ENCODE data around the gene GPN3.

The GPN3 gene

DNA sequence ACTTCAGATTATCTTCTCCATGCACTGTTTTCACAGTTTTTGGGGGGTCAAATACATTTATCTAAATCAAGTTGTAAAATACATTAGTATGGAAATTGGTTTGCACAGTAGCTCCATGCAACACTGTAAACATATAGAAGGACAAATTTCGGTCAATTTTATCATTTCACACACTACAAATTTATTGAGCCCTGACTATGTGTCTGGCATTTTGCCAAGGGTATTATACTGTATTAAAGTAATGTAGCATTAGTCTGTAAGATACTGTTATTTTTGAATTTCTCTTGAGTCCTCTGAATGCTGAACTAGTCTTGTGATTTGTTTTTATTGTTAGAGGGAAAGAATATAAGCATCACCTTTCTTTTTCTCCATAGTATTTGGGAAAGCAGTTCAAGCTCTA is 35.4 kb upstream of the GPN3 start:
- TF ChIP-seq, protein P1, sequence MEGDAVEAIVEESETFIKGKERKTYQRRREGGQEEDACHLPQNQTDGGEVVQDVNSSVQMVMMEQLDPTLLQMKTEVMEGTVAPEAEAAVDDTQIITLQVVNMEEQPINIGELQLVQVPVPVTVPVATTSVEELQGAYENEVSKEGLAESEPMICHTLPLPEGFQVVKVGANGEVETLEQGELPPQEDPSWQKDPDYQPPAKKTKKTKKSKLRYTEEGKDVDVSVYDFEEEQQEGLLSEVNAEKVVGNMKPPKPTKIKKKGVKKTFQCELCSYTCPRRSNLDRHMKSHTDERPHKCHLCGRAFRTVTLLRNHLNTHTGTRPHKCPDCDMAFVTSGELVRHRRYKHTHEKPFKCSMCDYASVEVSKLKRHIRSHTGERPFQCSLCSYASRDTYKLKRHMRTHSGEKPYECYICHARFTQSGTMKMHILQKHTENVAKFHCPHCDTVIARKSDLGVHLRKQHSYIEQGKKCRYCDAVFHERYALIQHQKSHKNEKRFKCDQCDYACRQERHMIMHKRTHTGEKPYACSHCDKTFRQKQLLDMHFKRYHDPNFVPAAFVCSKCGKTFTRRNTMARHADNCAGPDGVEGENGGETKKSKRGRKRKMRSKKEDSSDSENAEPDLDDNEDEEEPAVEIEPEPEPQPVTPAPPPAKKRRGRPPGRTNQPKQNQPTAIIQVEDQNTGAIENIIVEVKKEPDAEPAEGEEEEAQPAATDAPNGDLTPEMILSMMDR (IDR thresholded peaks at IDR 0.05; ENCODE audit: control insufficient read depth, extremely low read depth, insufficient read depth), result no peak
- no peak overlapping the region for H3K4me3 ChIP-seq (ENCODE audit: low read depth, low read length)
- DNase-seq (ENCODE audit: low read depth), result no peak

DNA sequence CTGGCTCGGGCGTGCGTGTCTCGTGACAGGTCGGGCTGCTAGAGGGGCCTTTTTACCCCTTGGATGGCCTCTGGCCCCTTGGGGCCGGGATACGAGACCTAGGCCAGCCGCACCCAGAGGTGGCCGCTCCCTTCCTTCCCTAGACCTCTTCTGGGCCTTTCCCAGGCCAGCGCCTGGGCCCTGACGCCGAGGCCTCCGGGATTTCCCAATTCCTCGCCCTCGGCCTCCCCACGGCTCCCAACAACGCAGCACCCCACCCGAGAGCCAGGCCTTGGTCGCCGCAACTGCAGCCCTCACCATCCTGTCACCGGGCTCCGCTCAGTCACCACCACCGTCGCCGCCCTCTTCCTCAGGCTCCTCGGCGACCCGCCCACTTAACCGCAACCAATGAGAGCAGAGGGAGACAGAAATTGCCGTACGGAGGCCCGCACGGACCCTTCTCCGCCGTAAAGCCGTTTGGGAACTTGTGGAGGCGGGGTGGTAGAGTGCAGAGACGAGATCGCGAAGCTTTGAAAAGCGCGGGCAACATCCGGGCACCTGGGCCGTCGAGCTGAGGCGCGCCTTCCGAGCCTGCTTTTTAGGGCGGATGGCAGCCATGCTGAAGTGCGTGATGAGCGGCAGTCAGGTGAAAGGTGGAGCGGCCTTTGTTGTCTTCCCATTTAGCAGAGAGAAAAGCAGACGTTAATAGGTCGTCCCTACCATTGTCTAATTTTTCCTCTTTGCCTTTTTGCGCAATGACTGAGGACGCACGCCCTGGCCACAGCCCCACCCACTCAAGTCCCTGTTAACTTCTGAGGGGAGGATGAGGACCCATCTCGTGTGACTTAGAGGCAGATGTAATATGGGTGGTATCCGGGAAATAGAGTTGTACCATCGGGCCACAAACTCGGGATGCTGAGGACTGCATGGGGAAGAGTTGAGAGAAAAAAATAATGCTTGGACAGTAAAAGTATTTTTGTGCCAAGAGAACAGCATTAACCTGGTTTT is 34.0 kb upstream of the GPN3 start, which contains the start of the genes RAD9B and VPS29:
TSS of gene RAD9B (plus strand) at position 580 of the 987 bp plus-strand sequence. CDS start at position 587, 7 bp downstream.
TSS of gene VPS29 (minus strand) at position 360 of the 987 bp plus-strand sequence. CDS start at position 300, 60 bp downstream.
- peak; percentile 96 for DNase-seq (ENCODE audit: low read depth)
- TF ChIP-seq, protein P1 (IDR thresholded peaks at IDR 0.05; ENCODE audit: control insufficient read depth, extremely low read depth, insufficient read depth), result no peak
- H3K4me3 ChIP-seq (ENCODE audit: low read depth, low read length), result peak within 1 kb of the TSS; percentile 98

DNA sequence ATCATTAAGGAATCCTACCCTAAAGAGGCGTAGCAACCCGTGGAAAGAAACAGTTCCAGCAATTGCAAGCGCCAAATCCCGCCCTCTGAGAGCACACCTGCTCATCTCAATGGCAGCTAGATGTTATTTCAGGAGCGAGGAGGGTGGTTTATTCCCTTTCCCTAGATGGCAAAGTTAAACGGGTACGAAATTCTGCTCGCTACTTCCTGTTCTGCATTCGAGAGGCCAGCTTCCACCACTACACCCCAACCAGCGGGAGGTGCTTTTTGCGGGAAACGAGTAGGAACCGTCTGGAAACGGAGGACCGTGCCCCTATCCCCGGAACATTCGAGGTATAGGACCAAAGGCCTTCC is 33.3 kb upstream of the GPN3 start:
- DNase-seq (ENCODE audit: low read depth), result peak; percentile 27
- H3K4me3 ChIP-seq (ENCODE audit: low read depth, low read length), result peak overlapping the region; percentile 98
- TF ChIP-seq, protein P1 (IDR thresholded peaks at IDR 0.05; ENCODE audit: control insufficient read depth, extremely low read depth, insufficient read depth), result no peak

DNA sequence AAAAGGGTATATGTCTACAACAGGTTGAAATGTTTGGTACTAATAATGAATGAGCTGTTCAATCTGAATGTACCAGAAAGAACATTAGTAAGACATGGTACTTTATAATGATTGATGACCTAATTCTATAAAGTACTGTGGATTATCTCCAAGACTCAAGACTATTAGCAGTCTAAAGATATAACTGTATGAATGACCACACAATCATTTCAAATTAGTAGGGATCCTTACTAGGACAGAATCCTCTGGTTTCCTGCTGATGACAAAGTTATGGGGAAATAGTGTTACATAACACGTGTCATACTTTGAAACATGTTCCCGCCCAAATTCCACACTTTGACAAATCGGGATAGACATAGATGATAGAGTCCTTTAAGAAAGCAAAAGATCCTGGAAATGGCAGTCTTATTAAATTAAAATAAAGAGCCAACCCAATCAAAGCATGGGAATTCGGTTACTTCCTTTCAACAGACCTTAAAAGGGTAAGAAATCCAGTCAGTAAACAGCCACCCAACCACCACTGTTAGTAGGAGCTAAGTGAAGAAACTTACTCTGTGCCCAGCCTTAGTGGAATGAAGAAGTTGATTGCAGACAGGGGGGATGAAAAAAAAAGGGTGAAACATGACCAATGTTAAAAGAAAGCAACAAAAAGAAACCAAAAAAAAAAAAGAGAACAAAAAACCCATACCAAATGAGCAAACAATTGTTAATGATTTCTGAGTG is 31.1 kb upstream of the GPN3 start:
- DNase-seq (ENCODE audit: low read depth), result no peak
- no peak overlapping the region for H3K4me3 ChIP-seq (ENCODE audit: low read depth, low read length)
- TF ChIP-seq, protein P1 (IDR thresholded peaks at IDR 0.05; ENCODE audit: control insufficient read depth, extremely low read depth, insufficient read depth), result no peak

DNA sequence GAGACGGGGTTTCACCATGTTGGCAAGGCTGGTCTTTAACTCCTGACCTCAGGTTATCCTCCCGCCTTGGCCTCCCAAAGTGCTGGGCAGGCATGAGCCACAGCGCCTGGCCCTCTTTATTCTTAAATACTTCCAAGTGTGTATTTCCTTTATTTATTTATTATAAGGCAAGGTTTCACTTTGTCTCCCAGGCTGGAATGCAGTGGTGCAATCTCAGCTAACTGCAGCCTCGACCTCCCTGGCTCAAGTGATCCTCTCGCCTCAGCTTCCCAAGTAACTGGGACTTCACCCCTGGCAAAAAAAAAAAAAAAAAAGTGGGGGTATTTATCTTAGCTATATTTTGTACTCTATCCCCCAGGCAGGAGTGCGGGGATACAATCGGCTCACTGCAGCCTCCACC is 7.4 kb upstream of the GPN3 start:
- no peak overlapping the region for H3K4me3 ChIP-seq (ENCODE audit: low read depth, low read length)
- TF ChIP-seq, protein P1 (IDR thresholded peaks at IDR 0.05; ENCODE audit: control insufficient read depth, extremely low read depth, insufficient read depth), result no peak
- DNase-seq (ENCODE audit: low read depth), result no peak

DNA sequence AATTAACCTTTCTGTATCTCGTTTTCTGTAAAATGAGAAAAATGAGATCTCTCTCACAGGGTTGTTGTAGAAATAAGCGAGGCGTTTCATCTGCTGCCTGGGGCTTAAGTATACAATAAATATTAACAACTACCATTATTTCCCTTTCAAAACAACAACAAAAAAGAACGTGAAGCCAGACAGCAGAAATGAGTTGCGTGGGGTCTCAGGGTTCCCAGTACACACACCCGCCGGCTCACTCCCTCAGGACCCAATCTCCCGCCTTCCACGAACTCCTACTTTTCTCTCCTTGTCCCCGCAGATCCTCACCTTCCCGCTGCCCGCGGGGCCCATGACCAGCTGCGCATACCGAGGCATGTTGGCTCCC is 227 bp downstream of the GPN3 start:
- no peak for DNase-seq (ENCODE audit: low read depth)
- TF ChIP-seq, protein P1 (IDR thresholded peaks at IDR 0.05; ENCODE audit: control insufficient read depth, extremely low read depth, insufficient read depth), result no peak
- H3K4me3 ChIP-seq (ENCODE audit: low read depth, low read length), result peak overlapping the region; percentile 65

Measured in LNCaP clone FGC (cell line).